Thoracic aorta (tissue), 2 donors: ENCODE data around the gene SORL1. TPM values are rescaled to one million over a fixed set of nuclear protein-coding genes. Genes with fewer than 3 reads are reported as not detected.

Source experiments
- ATAC-seq: fragments of 150-250 bp; one replicate; pipeline ENCODE4 v1.8.0; 2017; ENCODE audit warnings: low read depth; ENCODE audit not compliant: insufficient number of reproducible peaks, low FRiP score
- DNase-seq: peaks from one replicate; pipeline ENCODE4 v3.0.0-alpha.2; 2020; ENCODE audit warnings: low spot score
- H3K27ac ChIP-seq, 2 donors: fragments of 200-600 bp; sonication (generic); 1 replicate in 1 of 2; 2 replicates in 1 of 2; pipeline ENCODE4 v1.5.1; 2016; ENCODE audit warnings: mild to moderate bottlenecking in 2 of 2, moderate library complexity in 2 of 2
- H3K27me3 ChIP-seq: fragments of 200-600 bp; sonication (generic); replicated peaks from 2 replicates; pipeline ENCODE4 v1.6.0; 2016; ENCODE audit warnings: mild to moderate bottlenecking; ENCODE audit not compliant: insufficient read depth
- H3K36me3 ChIP-seq: fragments of 200-600 bp; sonication (generic); one replicate; pipeline ENCODE4 v1.5.1; 2016
- H3K4me1 ChIP-seq, 2 donors: fragments of 200-600 bp; sonication (generic); 1 replicate in 1 of 2; 2 replicates in 1 of 2; pipeline versions ENCODE4 v1.5.1 to v1.6.0; 2016; ENCODE audit warnings: low read depth in 2 of 2, mild to moderate bottlenecking in 1 of 2; ENCODE audit not compliant: control insufficient read depth in 1 of 2
- H3K4me3 ChIP-seq: fragments of 200-600 bp; sonication (generic); 2 replicates; pipeline ENCODE4 v1.5.1; 2016; ENCODE audit warnings: mild to moderate bottlenecking
- H3K9me3 ChIP-seq: fragments of 200-600 bp; sonication (generic); 2 replicates; pipeline ENCODE4 v1.5.1; 2016
- total RNA-seq, 2 donors: library from RNA; depleted of rRNA; stranded (reverse); fragments of >200 nt; gene quantifications; one replicate each; pipeline versions ENCODE4 v1.1.0 to v1.2.3, GENCODE V29; 2016
- TF ChIP-seq, protein P1 (sequence below): fragments of 200-600 bp; sonication (generic); IDR thresholded peaks from one replicate; pipeline ENCODE4 v1.5.1; 2019; ENCODE audit warnings: antibody characterized with exemption

Gene SORL1
- total RNA-seq, 2 donors from 2014 or later, result 26.9 to 33.0 TPM

DNA sequence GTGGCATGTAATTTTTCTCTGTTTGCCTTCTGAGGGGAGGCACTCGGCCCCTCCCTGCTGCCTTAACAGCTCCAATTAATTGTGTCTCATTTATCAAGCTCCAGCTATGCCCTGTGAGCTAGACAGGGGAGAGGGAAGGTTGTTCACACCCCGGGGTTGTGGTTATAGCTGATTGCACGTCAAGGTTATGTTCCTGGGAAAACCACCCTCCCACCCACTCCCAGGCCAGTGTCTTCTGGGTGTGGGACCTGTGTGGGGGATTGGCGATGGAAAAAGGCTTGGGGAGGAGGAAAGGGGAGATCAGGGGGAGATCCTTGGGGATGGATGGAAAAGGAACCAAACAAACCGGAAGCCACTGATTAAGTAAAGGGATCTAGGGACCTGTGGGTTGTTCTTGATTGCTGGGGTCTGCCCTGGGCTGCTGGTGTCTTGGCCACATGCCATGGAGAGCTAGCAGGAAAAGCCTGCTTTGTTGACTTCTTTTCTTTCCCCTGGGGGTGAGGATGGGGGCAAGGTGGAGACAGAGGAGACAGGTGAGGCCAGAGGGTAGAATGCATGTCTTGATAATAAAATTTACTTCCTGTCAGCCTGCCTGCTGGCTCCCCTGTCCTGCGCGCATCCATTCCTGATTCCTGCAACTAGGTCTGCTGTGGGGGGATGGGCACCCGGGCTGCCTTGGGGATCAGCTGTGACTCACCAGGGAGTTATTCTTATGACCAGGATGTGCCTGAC, 14.1 kb downstream of the SORL1 start:
- Histone ChIP-seq H3K9me3 (no peaks in the 10 kb centered on the region), H3K27me3 (no peaks in the 10 kb centered on the region), H3K36me3 (no peaks in the 10 kb centered on the region), H3K4me1 (peaks cover 41 to 78% of the 10 kb centered on the region in 2 donors), H3K27ac (peak overlapping the region; percentile 77 to 83), H3K4me3 (peak overlapping the region; percentile 53)
- TF ChIP-seq, protein P1, sequence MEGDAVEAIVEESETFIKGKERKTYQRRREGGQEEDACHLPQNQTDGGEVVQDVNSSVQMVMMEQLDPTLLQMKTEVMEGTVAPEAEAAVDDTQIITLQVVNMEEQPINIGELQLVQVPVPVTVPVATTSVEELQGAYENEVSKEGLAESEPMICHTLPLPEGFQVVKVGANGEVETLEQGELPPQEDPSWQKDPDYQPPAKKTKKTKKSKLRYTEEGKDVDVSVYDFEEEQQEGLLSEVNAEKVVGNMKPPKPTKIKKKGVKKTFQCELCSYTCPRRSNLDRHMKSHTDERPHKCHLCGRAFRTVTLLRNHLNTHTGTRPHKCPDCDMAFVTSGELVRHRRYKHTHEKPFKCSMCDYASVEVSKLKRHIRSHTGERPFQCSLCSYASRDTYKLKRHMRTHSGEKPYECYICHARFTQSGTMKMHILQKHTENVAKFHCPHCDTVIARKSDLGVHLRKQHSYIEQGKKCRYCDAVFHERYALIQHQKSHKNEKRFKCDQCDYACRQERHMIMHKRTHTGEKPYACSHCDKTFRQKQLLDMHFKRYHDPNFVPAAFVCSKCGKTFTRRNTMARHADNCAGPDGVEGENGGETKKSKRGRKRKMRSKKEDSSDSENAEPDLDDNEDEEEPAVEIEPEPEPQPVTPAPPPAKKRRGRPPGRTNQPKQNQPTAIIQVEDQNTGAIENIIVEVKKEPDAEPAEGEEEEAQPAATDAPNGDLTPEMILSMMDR, result no peak
- DNase-seq, result peak; percentile 95
- peak; percentile 96 for ATAC-seq

DNA sequence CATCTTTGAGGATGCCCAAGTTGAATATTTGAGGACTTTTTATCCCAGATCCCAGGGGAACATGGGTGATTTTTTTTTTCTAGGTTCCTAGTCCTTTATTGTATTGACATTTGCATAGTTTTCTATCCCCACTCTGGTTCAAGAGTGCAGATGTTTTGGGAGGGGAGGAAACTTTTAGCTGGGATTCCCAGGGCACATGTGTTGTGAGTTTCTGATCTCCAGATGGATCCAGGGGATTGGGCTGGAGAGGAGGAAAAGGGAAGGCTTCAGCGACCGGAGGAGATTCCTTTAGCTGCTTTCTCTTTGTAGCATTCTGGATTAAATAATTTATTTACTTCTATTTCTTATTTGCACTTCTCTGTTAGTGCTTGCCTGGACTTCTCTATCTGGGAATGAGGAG, 15.4 kb downstream of the SORL1 start:
- H3K9me3 ChIP-seq, result no peaks in the 10 kb centered on the region
- H3K4me1 ChIP-seq, result peaks cover 44 to 90% of the 10 kb centered on the region in 2 donors
- ATAC-seq (no peak), DNase-seq (no peak)
- no peaks in the 10 kb centered on the region for H3K36me3 ChIP-seq
- H3K4me3 ChIP-seq, result peak overlapping the region; percentile 53
- TF ChIP-seq, protein P1, result no peak
- H3K27me3 ChIP-seq, result no peaks in the 10 kb centered on the region
- H3K27ac ChIP-seq, result peak overlapping the region; percentile 77 to 83

DNA sequence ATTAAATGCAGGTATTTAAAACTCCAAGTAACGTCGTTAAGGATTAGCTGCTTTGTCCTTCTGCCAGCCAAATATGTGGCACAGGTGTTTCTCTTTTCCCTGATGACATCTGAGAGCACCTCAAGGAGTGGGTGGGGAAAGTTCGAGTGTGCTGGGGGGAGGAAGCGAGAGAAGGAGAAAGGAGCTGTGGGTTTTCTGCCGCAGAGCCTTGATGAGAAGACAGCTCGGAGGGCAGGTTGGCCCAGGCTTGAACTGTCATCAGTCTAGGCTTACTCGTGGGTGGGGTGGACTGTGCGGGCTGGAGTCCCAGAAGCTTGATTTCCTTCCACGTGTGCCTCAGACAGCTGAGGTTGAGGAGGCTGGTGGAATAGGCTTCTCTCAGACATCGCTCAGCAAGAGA, 15.9 kb downstream of the SORL1 start:
- H3K27me3 ChIP-seq, result no peaks in the 10 kb centered on the region
- H3K4me3 ChIP-seq, result no peak overlapping the region
- peaks cover 44 to 95% of the 10 kb centered on the region in 2 donors for H3K4me1 ChIP-seq
- DNase-seq, result no peak
- peak overlapping the region; percentile 77 to 83 for H3K27ac ChIP-seq
- no peaks in the 10 kb centered on the region for H3K36me3 ChIP-seq
- TF ChIP-seq, protein P1, result no peak
- no peaks in the 10 kb centered on the region for H3K9me3 ChIP-seq
- no peak for ATAC-seq

DNA sequence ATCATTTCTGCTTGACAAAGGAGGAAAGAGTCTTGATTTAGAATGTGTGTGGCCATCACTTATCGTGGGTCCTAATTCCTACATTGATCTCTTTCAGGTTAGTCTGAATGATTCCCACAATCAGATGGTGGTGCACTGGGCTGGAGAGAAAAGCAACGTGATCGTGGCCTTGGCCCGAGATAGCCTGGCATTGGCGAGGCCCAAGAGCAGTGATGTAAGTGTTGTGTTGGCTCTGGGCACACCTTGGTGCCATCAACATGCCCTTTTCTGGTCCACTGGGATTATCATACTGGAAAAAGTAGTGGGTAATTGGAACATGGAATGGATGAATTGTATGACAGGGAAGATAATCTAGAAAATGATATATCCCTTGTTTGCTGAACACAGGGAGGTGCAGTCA, 17.8 kb downstream of the SORL1 start:
- DNase-seq (no peak), ATAC-seq (no peak)
- H3K4me3 ChIP-seq, result no peak overlapping the region
- TF ChIP-seq, protein P1, result no peak
- H3K27me3 ChIP-seq, result no peaks in the 10 kb centered on the region
- peaks cover 39 to 84% of the 10 kb centered on the region in 2 donors for H3K4me1 ChIP-seq
- peak overlapping the region; percentile 6 to 83 for H3K27ac ChIP-seq
- no peaks in the 10 kb centered on the region for H3K36me3 ChIP-seq
- no peaks in the 10 kb centered on the region for H3K9me3 ChIP-seq

DNA sequence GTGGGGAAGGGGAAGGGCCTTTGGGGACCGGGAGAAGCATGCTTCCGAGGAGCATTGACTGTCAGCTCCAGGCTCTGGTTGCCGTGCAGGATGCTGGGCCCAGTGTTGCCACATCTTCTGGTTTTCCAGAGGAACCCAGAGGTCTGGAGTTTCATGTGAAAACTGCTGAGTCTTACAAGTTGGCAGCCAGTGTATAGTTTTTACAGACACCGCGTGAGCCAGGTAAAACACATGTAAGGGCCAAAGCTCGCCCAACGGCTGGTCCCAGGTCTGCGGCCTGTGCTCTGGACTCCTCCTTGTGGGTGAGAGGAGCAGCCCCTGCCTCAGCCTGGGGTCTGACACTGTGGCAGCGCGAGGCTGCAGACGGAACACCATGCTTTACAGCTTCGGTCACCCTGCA, 19.1 kb downstream of the SORL1 start:
- DNase-seq (no peak), ATAC-seq (no peak)
- H3K27ac ChIP-seq, result peak overlapping the region in 1 of 2 donors; percentile 26

More for the DNA sequence above, 19.1 kb downstream of the SORL1 start:
- peaks cover 33 to 72% of the 10 kb centered on the region in 2 donors for H3K4me1 ChIP-seq
- H3K36me3 ChIP-seq, result no peaks in the 10 kb centered on the region
- no peaks in the 10 kb centered on the region for H3K9me3 ChIP-seq
- H3K4me3 ChIP-seq, result no peak overlapping the region
- no peaks in the 10 kb centered on the region for H3K27me3 ChIP-seq
- TF ChIP-seq, protein P1, result no peak
